ENCODE results near the gene TTLL3.

GRCh38 chr3:9818666-9819335, 8.7 kb downstream of the TTLL3 start:
- TF ChIP-seq CTCF (IDR thresholded peaks at IDR 0.05; ENCODE audit: low read depth, low read length): no peak
- no peak for TF ChIP-seq POLR2A (IDR thresholded peaks at IDR 0.05; ENCODE audit: extremely low read depth, insufficient read length)

Measured in NB4 (cell line).